ENCODE data around the gene SEMA5A. TPM values are rescaled to one million over a fixed set of nuclear protein-coding genes. Genes with fewer than 3 reads are reported as not detected.

SEMA5A gene
- total RNA-seq, 4 donors from 2014 or later: 15.0 to 81.0 (median 52.9) TPM

GRCh38 chr5:9288234-9288633 is 257.6 kb downstream of the SEMA5A start:
- in situ Hi-C loops (cut with MboI; ENCODE audit: low pct_ligation_motif_present in 1 of 4, low pct_unique_long_range_greater_than_20kb in 1 of 4, low sequenced_read_pairs in 3 of 4) (no loop called here), intact Hi-C loops (cut with DNase I; ENCODE audit: low total_unique reads) (no loop called here)
- Histone ChIP-seq H3K4me3 (no peak overlapping the region), H3K36me3 (no peaks in the 10 kb centered on the region), H3K27me3 (no peaks in the 10 kb centered on the region), H3K9me3 (no peaks in the 10 kb centered on the region), H3K4me1 (no peaks in the 10 kb centered on the region), H3K27ac (no peak overlapping the region)
- no peak for DNase-seq
- TF ChIP-seq POLR2A (IDR thresholded peaks at IDR 0.05) (no peak), CTCF (IDR thresholded peaks at IDR 0.05) (no peak), EP300 (IDR thresholded peaks at IDR 0.05; ENCODE audit: low read depth) (no peak), POLR2AphosphoS5 (IDR thresholded peaks at IDR 0.05) (no peak)
- 62 to 69% methylated on average over 2 to 7 of the region's 7 CpGs for WGBS, 2 donors (ENCODE audit: low coverage in 1 of 2)

GRCh38 chr5:9284781-9285307 is 261.0 kb downstream of the SEMA5A start:
- WGBS, 2 donors (ENCODE audit: low coverage in 1 of 2): 48 to 51% methylated on average over 3 of the region's 3 CpGs
- DNase-seq: no peak
- in situ Hi-C loops (cut with MboI; ENCODE audit: low pct_ligation_motif_present in 1 of 4, low pct_unique_long_range_greater_than_20kb in 1 of 4, low sequenced_read_pairs in 3 of 4): no loop called here
- H3K36me3 ChIP-seq: no peaks in the 10 kb centered on the region
- H3K4me3 ChIP-seq: no peak overlapping the region
- intact Hi-C loops (cut with DNase I; ENCODE audit: low total_unique reads): no loop called here
- TF ChIP-seq POLR2AphosphoS5 (IDR thresholded peaks at IDR 0.05) (no peak), CTCF (IDR thresholded peaks at IDR 0.05) (no peak), EP300 (IDR thresholded peaks at IDR 0.05; ENCODE audit: low read depth) (no peak), POLR2A (IDR thresholded peaks at IDR 0.05) (no peak)
- H3K27me3 ChIP-seq: no peaks in the 10 kb centered on the region
- no peaks in the 10 kb centered on the region for H3K9me3 ChIP-seq
- no peaks in the 10 kb centered on the region for H3K4me1 ChIP-seq
- peak overlapping the region in 1 of 4 donors; percentile 6 for H3K27ac ChIP-seq

- intact Hi-C loops (cut with DNase I; ENCODE audit: low total_unique reads): no loop called here
- Histone ChIP-seq H3K27me3 (no peaks in the 10 kb centered on the region), H3K9me3 (no peaks in the 10 kb centered on the region), H3K4me1 (no peaks in the 10 kb centered on the region), H3K27ac (peak overlapping the region in 1 of 4 donors; percentile 6), H3K36me3 (no peaks in the 10 kb centered on the region), H3K4me3 (no peak overlapping the region)
- 53 to 86% methylated on average over 1 of the region's 1 CpG for WGBS, 2 donors (ENCODE audit: low coverage in 1 of 2)
- in situ Hi-C loops (cut with MboI; ENCODE audit: low pct_ligation_motif_present in 1 of 4, low pct_unique_long_range_greater_than_20kb in 1 of 4, low sequenced_read_pairs in 3 of 4): no loop called here
- TF ChIP-seq POLR2A (IDR thresholded peaks at IDR 0.05): no peak
- TF ChIP-seq EP300 (IDR thresholded peaks at IDR 0.05; ENCODE audit: low read depth): no peak
- TF ChIP-seq POLR2AphosphoS5 (IDR thresholded peaks at IDR 0.05): no peak
- TF ChIP-seq CTCF (IDR thresholded peaks at IDR 0.05): no peak
- DNase-seq: no peak
Measured at GRCh38 chr5:9284272-9284671, 261.6 kb downstream of the SEMA5A start.

- 95 to 100% methylated on average over 1 of the region's 1 CpG for WGBS, 2 donors (ENCODE audit: low coverage in 1 of 2)
- no peaks in the 10 kb centered on the region for H3K27me3 ChIP-seq
- no peak for DNase-seq
- no peak overlapping the region for H3K4me3 ChIP-seq
- in situ Hi-C loops (cut with MboI; ENCODE audit: low pct_ligation_motif_present in 1 of 4, low pct_unique_long_range_greater_than_20kb in 1 of 4, low sequenced_read_pairs in 3 of 4): no loop called here
- H3K4me1 ChIP-seq: no peaks in the 10 kb centered on the region
- no peak overlapping the region for H3K27ac ChIP-seq
- no peaks in the 10 kb centered on the region for H3K36me3 ChIP-seq
- H3K9me3 ChIP-seq: peaks cover 0 to 4% of the 10 kb centered on the region in 2 donors
- intact Hi-C loops (cut with DNase I; ENCODE audit: low total_unique reads): no loop called here
- TF ChIP-seq POLR2AphosphoS5 (IDR thresholded peaks at IDR 0.05) (no peak), POLR2A (IDR thresholded peaks at IDR 0.05) (no peak), EP300 (IDR thresholded peaks at IDR 0.05; ENCODE audit: low read depth) (no peak), CTCF (IDR thresholded peaks at IDR 0.05) (no peak)
Measured at GRCh38 chr5:9283473-9283872, 262.4 kb downstream of the SEMA5A start.
